GM12878 (cell line): ENCODE results near the gene BCL2. TPM values are rescaled to one million over a fixed set of nuclear protein-coding genes. Genes with fewer than 3 reads are reported as not detected.
A peak's percentile ranks its signal among the peaks of the same experiment; 100 is the strongest.

Experiments used
- ATAC-seq: fragments of 200-7000 bp; cut with Tn5 transposase; 3 replicates; pipeline ENCODE4 v1.9.1; 2020; ENCODE audit warnings: mild to moderate bottlenecking, moderate library complexity
- BruUV-seq: library from RNA; stranded (reverse); fragments of 400-500 nt; replicated peaks from 2 replicates; lab custom pipeline; 2021; lab: Mats Ljungman, UMichigan
- CTCF ChIA-PET: fragments of 300-600 bp; sonication (Branson Sonifier 250); formaldehyde crosslinking; extraction: SDS; loops from one replicate; lab custom pipeline; 2021; ENCODE audit warnings: inconsistent platforms; lab: Yijun Ruan, JAX
- POLR2A ChIA-PET: fragments of 350-600 bp; formaldehyde crosslinking; extraction: SDS; loops from one replicate; lab custom pipeline; 2021; ENCODE audit warnings: inconsistent platforms; lab: Charles Lee
- RAD21 ChIA-PET: fragments of 300-600 bp; sonication (Branson Sonifier 250); formaldehyde crosslinking; loops from one replicate; lab custom pipeline; 2023; ENCODE audit warnings: antibody characterized with exemption; ENCODE audit not compliant: unreplicated experiment; lab: Charles Lee
- SMC1A ChIA-PET: fragments of 300-600 bp; sonication (Branson Sonifier 250); formaldehyde crosslinking; loops from one replicate; lab custom pipeline; 2023; ENCODE audit not compliant: unreplicated experiment, uncharacterized antibody; lab: Charles Lee
- DNase-seq: peaks from one replicate; pipeline ENCODE4 v3.0.0-alpha.2; 2011; ENCODE audit warnings: low read depth, low spot score
- FAIRE-seq: peaks from 3 replicates; lab custom pipeline; 2011; peaks lifted over from hg19 to GRCh38; lab: Jason Lieb, UNC
- H2AFZ ChIP-seq: 2 replicates; pipeline ENCODE4 v1.6.0; 2011; ENCODE audit warnings: low read depth, low read length, control low read depth; ENCODE audit not compliant: control insufficient read depth
- H3K27ac ChIP-seq: 2 replicates; pipeline ENCODE4 v1.5.1; 2011; ENCODE audit warnings: control low read depth; ENCODE audit not compliant: control insufficient read depth, insufficient read depth
- H3K27me3 ChIP-seq, 2 experiments: replicated peaks in 1 of 2; 2 replicates each; pipeline versions ENCODE4 v1.6.0 to v1.6.1; 2011; ENCODE audit warnings: low read length in 1 of 2; ENCODE audit not compliant: control insufficient read depth in 2 of 2, insufficient read depth in 2 of 2
- H3K36me3 ChIP-seq, 2 experiments: 2 replicates each; pipeline ENCODE4 v1.5.1; 2011; ENCODE audit warnings: low read length in 1 of 2; ENCODE audit not compliant: control insufficient read depth in 2 of 2, insufficient read depth in 2 of 2
- H3K4me1 ChIP-seq: 2 replicates; pipeline ENCODE4 v1.6.1; 2011; ENCODE audit warnings: mild to moderate bottlenecking, low read length, moderate library complexity, mixed read lengths; ENCODE audit not compliant: control insufficient read depth, insufficient read depth
- H3K4me2 ChIP-seq: 2 replicates; pipeline ENCODE4 v1.6.0; 2011; ENCODE audit warnings: control low read depth; ENCODE audit not compliant: control insufficient read depth, insufficient read depth
- H3K4me3 ChIP-seq: fragments of 200-600 bp; sonication (generic); 2 replicates; pipeline ENCODE4 v1.5.1; 2016
- H3K79me2 ChIP-seq: 2 replicates; pipeline ENCODE4 v1.6.0; 2011; ENCODE audit warnings: low read length; ENCODE audit not compliant: control insufficient read depth, insufficient read depth
- H3K9ac ChIP-seq: 2 replicates; pipeline ENCODE4 v1.8.0; 2011; ENCODE audit warnings: low read length, control low read depth, mixed read lengths; ENCODE audit not compliant: control insufficient read depth, insufficient read depth
- H3K9me3 ChIP-seq: replicated peaks from 3 replicates; pipeline ENCODE4 v1.5.1; 2011; ENCODE audit warnings: mild to moderate bottlenecking, low read length; ENCODE audit not compliant: control insufficient read depth, insufficient read depth
- H4K20me1 ChIP-seq: 2 replicates; pipeline ENCODE4 v1.6.0; 2011; ENCODE audit not compliant: control insufficient read depth, insufficient read depth
- BACH1 ChIP-seq: fragments of 450-650 bp; IDR thresholded peaks from 2 replicates; pipeline ENCODE4 v1.6.1; 2017; ENCODE audit warnings: mild to moderate bottlenecking, borderline replicate concordance
- BHLHE40 ChIP-seq, 2 experiments: fragments of 450-650 bp in 1 of 2; IDR thresholded peaks; 2 replicates each; pipeline ENCODE4 v1.6.1; 2011 to 2017; ENCODE audit warnings: low read depth in 2 of 2, borderline replicate concordance in 1 of 2, improper control_type of control experiment in 1 of 2, low read length in 1 of 2, mild to moderate bottlenecking in 1 of 2
- CBFB ChIP-seq: IDR thresholded peaks from 2 replicates; pipeline ENCODE4 v1.6.1; 2016; ENCODE audit warnings: antibody characterized with exemption, low read depth
- CHD1 ChIP-seq: IDR thresholded peaks from 2 replicates; pipeline ENCODE4 v1.6.1; 2012; ENCODE audit warnings: low read depth, low read length, improper control_type of control experiment
- EED ChIP-seq: sonication (generic); IDR thresholded peaks from 2 replicates; pipeline ENCODE4 v1.6.1; 2016; ENCODE audit warnings: antibody characterized with exemption, low read depth
- EZH2 ChIP-seq: IDR thresholded peaks from 2 replicates; pipeline ENCODE4 v1.6.1; 2012; ENCODE audit warnings: low read depth, mild to moderate bottlenecking, control low read depth, inconsistent platforms, low read length, borderline replicate concordance; ENCODE audit not compliant: control insufficient read depth
- NFIC ChIP-seq: IDR thresholded peaks from 2 replicates; pipeline ENCODE4 v1.6.1; 2012; ENCODE audit warnings: low read depth, mild to moderate bottlenecking, inconsistent platforms, low read length, moderate library complexity
- PAX5 ChIP-seq: IDR thresholded peaks from 2 replicates; pipeline ENCODE4 v1.6.1; 2011; ENCODE audit warnings: low read depth, low read length, borderline replicate concordance
- POU2F2 ChIP-seq: IDR thresholded peaks from 3 replicates; pipeline ENCODE4 v1.6.1; 2011; ENCODE audit warnings: low read depth, mild to moderate bottlenecking, low read length, borderline replicate concordance
- RB1 ChIP-seq: fragments of 450-650 bp; formaldehyde crosslinking; IDR thresholded peaks from 2 replicates; pipeline ENCODE4 v1.6.1; 2017; ENCODE audit warnings: mild to moderate bottlenecking, borderline replicate concordance
- STAT3 ChIP-seq: IDR thresholded peaks from 2 replicates; pipeline ENCODE4 v1.6.1; 2011; ENCODE audit warnings: low read depth, low read length, improper control_type of control experiment
- ZNF274 ChIP-seq: IDR thresholded peaks from one replicate; pipeline ENCODE4 v1.8.0; 2011; ENCODE audit not compliant: insufficient read length, insufficient read depth
- WGBS: methylation state at CpG from one replicate; pipeline ENCODE4 v1.1.6; 2016; ENCODE audit warnings: low lambda C conversion rate; ENCODE audit not compliant: insufficient replicate concordance, insufficient coverage; ENCODE audit errors: missing lambda C conversion rate; 5-methylcytosine and 5-hydroxymethylcytosine counted together
- in situ Hi-C: fragments of 300-500 bp; cut with MboI; formaldehyde crosslinking; loops from 9 replicates; pipeline ENCODE4 v1.14.3; 2018; ENCODE audit warnings: mixed read lengths
- intact Hi-C: fragments of 100-400 bp; cut with micrococcal nuclease; formaldehyde crosslinking; loops from one replicate; pipeline ENCODE4 v1.14.2; 2022; ENCODE audit not compliant: unreplicated experiment
- polyA plus RNA-seq, 11 experiments: library from polyadenylated mRNA; depleted of rRNA in 4 of 11; unstranded in 6 of 11; stranded (reverse) in 5 of 11; fragments of >200 nt; fragmentation: Nextera tagmentation in 4 of 11; fragmentation: Illumina TruSeq in 1 of 11; extraction: Ambion mirVana in 4 of 11; extraction: Trizol in 1 of 11; gene quantifications; 1 replicate in 1 of 11; 2 replicates in 10 of 11; pipeline versions ENCODE4 v1.2.1 to v1.2.3, GENCODE V29; 2011 to 2016; ENCODE audit warnings: inconsistent platforms in 2 of 11, missing spikeins in 2 of 11, low read depth in 1 of 11
- total RNA-seq, 4 experiments: library from RNA; depleted of rRNA in 3 of 4; stranded (reverse); fragments of >200 nt in 3 of 4; fragmentation: Illumina TruSeq in 1 of 4; extraction: Trizol in 1 of 4; gene quantifications; 2 replicates each; pipeline versions ENCODE4 v1.2.1 to v1.2.3, GENCODE V29; 2013 to 2021
- TF ChIP-seq, protein P1 (sequence below): IDR thresholded peaks from 2 replicates; pipeline ENCODE4 v1.6.1; 2011; ENCODE audit warnings: low read depth, mild to moderate bottlenecking, low read length, moderate library complexity, borderline replicate concordance; ENCODE audit errors: extremely low read depth
- TF ChIP-seq, protein P2 (sequence below): IDR thresholded peaks from 2 replicates; pipeline ENCODE4 v1.6.1; 2011; ENCODE audit warnings: low read depth, low read length, improper control_type of control experiment, borderline replicate concordance

Gene BCL2
- total and polyA plus RNA-seq, 10 of the 15 experiments (the other 5 are each of a cell fraction or from before 2014, with no cell fraction given): 4.1 to 47.8 (median 19.3) TPM

DNA sequence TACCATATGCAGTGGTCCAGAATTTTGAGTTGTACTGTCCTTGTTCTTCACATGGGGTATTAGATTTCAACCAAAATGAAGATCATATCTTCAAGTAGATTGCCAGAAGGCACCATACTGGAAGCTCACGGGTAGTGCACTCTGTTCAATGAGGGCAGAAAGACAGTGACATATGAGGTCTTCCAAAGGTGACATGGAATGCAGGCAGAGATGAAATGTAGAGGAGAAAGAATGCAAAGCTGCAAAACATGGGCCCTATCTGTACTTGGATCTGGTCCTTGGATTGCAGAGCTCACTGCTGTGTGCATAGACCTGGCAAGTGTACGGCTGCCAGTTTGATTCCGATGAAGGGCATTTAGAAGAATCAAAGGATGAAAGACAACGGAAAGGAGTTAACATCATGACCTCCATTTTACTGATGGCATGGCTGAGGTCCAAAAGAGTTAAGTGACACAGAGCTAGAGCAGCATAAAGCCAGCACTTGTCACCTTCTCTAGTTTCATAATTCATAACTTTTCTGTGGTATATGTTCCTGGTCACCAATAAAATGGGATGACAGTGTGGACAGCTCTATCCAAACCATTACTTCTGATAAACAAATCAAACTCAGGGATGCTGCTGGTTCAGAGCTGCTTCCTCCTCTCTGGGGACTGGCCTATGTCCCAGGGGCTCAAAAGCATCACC lies 64.7 kb downstream of the BCL2 start:
- no peak overlapping the region for H3K4me3 ChIP-seq
- peak overlapping the region; percentile 30; the same call in 1 of the 2 replicates for H3K27ac ChIP-seq
- H3K9ac ChIP-seq: no peak overlapping the region
- ChIA-PET RAD21 (interaction anchor here (0.7 to 1.7 kb wide), 5 partner anchors 15 to 132 kb away, joined by 3 to 4 read pairs (median 4); no protein-coding TSS in a partner anchor), SMC1A (interaction anchor here (0.7 to 4.0 kb wide), 11 partner anchors 15 to 97 kb away, joined by 3 to 13 read pairs (median 4); no protein-coding TSS in a partner anchor), CTCF (interaction anchor here (1.2 to 4.8 kb wide), 3 partner anchors 13 to 69 kb away, joined by 4 to 36 read pairs (median 4); no protein-coding TSS in a partner anchor), POLR2A (interaction anchor here (0.6 to 1.4 kb wide), 5 partner anchors 12 to 97 kb away, joined by 3 to 6 read pairs (median 3); no protein-coding TSS in a partner anchor)
- H4K20me1 ChIP-seq: no peaks in the 10 kb centered on the region
- peaks cover 39% of the 10 kb centered on the region for H3K4me1 ChIP-seq
- TF ChIP-seq STAT3 (no peak), NFIC (no peak), CBFB (no peak), EED (no peak), PAX5 (no peak), POU2F2 (no peak), BHLHE40 (IDR thresholded peaks at IDR 0.05; ENCODE audit: borderline replicate concordance in 1 of 2, low read depth in 2 of 2, low read length in 1 of 2) (no peak), EZH2 (no peak), ZNF274 (no peak), BACH1 (no peak), RB1 (no peak), CHD1 (no peak)
- TF ChIP-seq, protein P1, sequence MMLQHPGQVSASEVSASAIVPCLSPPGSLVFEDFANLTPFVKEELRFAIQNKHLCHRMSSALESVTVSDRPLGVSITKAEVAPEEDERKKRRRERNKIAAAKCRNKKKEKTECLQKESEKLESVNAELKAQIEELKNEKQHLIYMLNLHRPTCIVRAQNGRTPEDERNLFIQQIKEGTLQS: no peak
- TF ChIP-seq, protein P2, sequence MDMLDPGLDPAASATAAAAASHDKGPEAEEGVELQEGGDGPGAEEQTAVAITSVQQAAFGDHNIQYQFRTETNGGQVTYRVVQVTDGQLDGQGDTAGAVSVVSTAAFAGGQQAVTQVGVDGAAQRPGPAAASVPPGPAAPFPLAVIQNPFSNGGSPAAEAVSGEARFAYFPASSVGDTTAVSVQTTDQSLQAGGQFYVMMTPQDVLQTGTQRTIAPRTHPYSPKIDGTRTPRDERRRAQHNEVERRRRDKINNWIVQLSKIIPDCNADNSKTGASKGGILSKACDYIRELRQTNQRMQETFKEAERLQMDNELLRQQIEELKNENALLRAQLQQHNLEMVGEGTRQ: no peak
- H3K27me3 ChIP-seq: no peaks in the 10 kb centered on the region
- ATAC-seq (peak; percentile 23), FAIRE-seq (no peak), DNase-seq (no peak)
- H3K9me3 ChIP-seq: peaks cover 7% of the 10 kb centered on the region; the same call in 2 of the 3 replicates
- in situ Hi-C loops: no loop called here
- 85% methylated on average over 4 of the region's 4 CpGs for WGBS
- H3K4me2 ChIP-seq: peak overlapping the region; percentile 1; the same call in 1 of the 2 replicates
- intact Hi-C loops: loop anchor here (2.0 kb wide), 1 partner anchor 64 kb away; the partner anchor contains the start of gene BCL2
- peaks cover 62% of the 10 kb centered on the region for H3K79me2 ChIP-seq
- no peak overlapping the region for H2AFZ ChIP-seq
- H3K36me3 ChIP-seq: peaks cover 2 to 13% of the 10 kb centered on the region in 2 experiments
- BruUV-seq: no TSS peak
